ENCODE results near the gene GRIK2. TPM values are rescaled to one million over a fixed set of nuclear protein-coding genes. Genes with fewer than 3 reads are reported as not detected.
A peak's percentile ranks its signal among the peaks of the same experiment; 100 is the strongest.

The GRIK2 gene
- total and polyA plus RNA-seq, 2 of the 4 experiments (the other 2 are of a cell fraction) = 8.2 to 15.2 TPM

- CTCF ChIA-PET = no interaction called here
- H2BK20ac ChIP-seq (ENCODE audit: low read depth, low read length) = no peak overlapping the region
These were observed 221.3 kb downstream of the GRIK2 start for GRCh38 chr6:101614774-101615173.

More at GRCh38 chr6:101614774-101615173, 221.3 kb downstream of the GRIK2 start:
- H4K20me1 ChIP-seq (ENCODE audit: insufficient read depth, low read length) = no peaks in the 10 kb centered on the region
- H3K23ac ChIP-seq (ENCODE audit: low read depth, low read length) = no peak overlapping the region
- no peaks in the 10 kb centered on the region for H3K36me3 ChIP-seq (ENCODE audit: control insufficient read depth, insufficient read depth, low read length)
- DNase-seq (peak; percentile 87), ATAC-seq (ENCODE audit: low read depth) (peak; percentile 72)
- H3K4ac ChIP-seq (ENCODE audit: low read depth, low read length) = no peak overlapping the region
- H3K4me1 ChIP-seq (ENCODE audit: control insufficient read depth, insufficient read depth, low read length) = no peaks in the 10 kb centered on the region
- H4K91ac ChIP-seq (ENCODE audit: insufficient read depth, low read depth, low read length) = no peak overlapping the region
- H2AK9ac ChIP-seq (replicated peaks; ENCODE audit: low read depth, low read length, poor library complexity) = no peak overlapping the region
- H2BK15ac ChIP-seq (ENCODE audit: low read depth, low read length) = no peak overlapping the region
- no peak overlapping the region for H3K56ac ChIP-seq (ENCODE audit: extremely low read depth, insufficient read depth, low read length)
- in situ Hi-C loops (cut with MboI; ENCODE audit: low sequenced_read_pairs) = no loop called here
- peak overlapping the region; percentile 50 for H2BK5ac ChIP-seq (ENCODE audit: low read depth, low read length, poor library complexity, severe bottlenecking)
- no peak overlapping the region for H3K4me3 ChIP-seq (ENCODE audit: insufficient read depth, low read depth, low read length)
- no peak overlapping the region for H2AFZ ChIP-seq (replicated peaks; ENCODE audit: low read length, poor library complexity)
- intact Hi-C loops (cut with micrococcal nuclease) = no loop called here
- H4K5ac ChIP-seq (ENCODE audit: low read depth, low read length) = no peak overlapping the region
- no peak overlapping the region for H3K18ac ChIP-seq (ENCODE audit: low read depth, low read length)
- H2BK120ac ChIP-seq (ENCODE audit: low read depth, low read length) = no peak overlapping the region
- BruUV-seq (replicated peaks) = no TSS peak
- H3K14ac ChIP-seq (replicated peaks; ENCODE audit: low read depth, low read length) = no peak overlapping the region
- no peak overlapping the region for H3K9ac ChIP-seq (ENCODE audit: low read depth, low read length)
- H3K4me2 ChIP-seq (ENCODE audit: low read depth, low read length) = peak overlapping the region; percentile 26; the same call in 1 of the 2 replicates
- WGBS, 2 experiments (ENCODE audit: extremely low coverage in 2 of 2, insufficient read length in 1 of 2) = no CpG with 5 or more reads among the region's 1 CpG
- no peak overlapping the region for H4K8ac ChIP-seq (ENCODE audit: low read depth in 2 of 2, low read length in 2 of 2)
- dilution Hi-C loops (cut with HindIII; ENCODE audit: low sequenced_read_pairs, unreplicated experiment) = no loop called here
- no peaks in the 10 kb centered on the region for H3K27me3 ChIP-seq (ENCODE audit: control insufficient read depth, insufficient read depth, low read length)
- TF ChIP-seq FOS (IDR thresholded peaks at IDR 0.05; ENCODE audit: low read depth, low read length) = peak; percentile 67
- no peak for TF ChIP-seq MXI1 (IDR thresholded peaks at IDR 0.05; ENCODE audit: borderline replicate concordance, low read depth, low read length)
- no peaks in the 10 kb centered on the region for H3K9me3 ChIP-seq (ENCODE audit: control insufficient read depth, insufficient read depth, low read length)
- H3K9me1 ChIP-seq (ENCODE audit: insufficient read depth, low read length) = no peaks in the 10 kb centered on the region
- POLR2A ChIA-PET (ENCODE audit: unreplicated experiment) = no interaction called here
- H3K79me1 ChIP-seq (ENCODE audit: low read depth in 1 of 2, low read length in 2 of 2) = no peaks in the 10 kb centered on the region
- H2AK5ac ChIP-seq (ENCODE audit: low read depth, low read length) = no peak overlapping the region
- H3K27ac ChIP-seq (ENCODE audit: insufficient read depth, low read length) = no peak overlapping the region

Measured in IMR-90 (cell line).